ENCODE results near the gene CCNL1.
"Not testable (repeated sequence)": the region's sequence is repeated elsewhere in the genome, so short reads cannot be mapped to it uniquely, and the experiment has no call there.

CCNL1 gene

DNA sequence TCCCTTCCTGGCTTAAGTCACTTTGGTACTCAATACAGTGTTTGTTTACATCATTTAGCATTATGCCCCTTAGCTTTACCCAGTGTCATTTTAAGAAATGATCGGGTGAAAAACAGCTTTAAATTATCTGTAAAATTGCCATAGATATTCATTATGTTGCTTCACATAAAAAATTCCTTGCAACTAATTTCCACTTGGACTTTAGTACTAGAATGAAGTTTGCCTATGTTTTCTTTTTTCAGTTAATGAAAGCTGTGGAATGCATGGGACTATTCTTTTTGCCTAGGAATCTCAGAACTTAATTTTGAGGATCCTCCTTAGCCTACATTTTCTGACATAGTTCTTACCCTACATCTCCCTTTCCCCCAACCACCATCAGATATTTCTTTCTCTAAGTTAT lies 38.4 kb downstream of the CCNL1 start:
- DNase-seq = no peak

DNA sequence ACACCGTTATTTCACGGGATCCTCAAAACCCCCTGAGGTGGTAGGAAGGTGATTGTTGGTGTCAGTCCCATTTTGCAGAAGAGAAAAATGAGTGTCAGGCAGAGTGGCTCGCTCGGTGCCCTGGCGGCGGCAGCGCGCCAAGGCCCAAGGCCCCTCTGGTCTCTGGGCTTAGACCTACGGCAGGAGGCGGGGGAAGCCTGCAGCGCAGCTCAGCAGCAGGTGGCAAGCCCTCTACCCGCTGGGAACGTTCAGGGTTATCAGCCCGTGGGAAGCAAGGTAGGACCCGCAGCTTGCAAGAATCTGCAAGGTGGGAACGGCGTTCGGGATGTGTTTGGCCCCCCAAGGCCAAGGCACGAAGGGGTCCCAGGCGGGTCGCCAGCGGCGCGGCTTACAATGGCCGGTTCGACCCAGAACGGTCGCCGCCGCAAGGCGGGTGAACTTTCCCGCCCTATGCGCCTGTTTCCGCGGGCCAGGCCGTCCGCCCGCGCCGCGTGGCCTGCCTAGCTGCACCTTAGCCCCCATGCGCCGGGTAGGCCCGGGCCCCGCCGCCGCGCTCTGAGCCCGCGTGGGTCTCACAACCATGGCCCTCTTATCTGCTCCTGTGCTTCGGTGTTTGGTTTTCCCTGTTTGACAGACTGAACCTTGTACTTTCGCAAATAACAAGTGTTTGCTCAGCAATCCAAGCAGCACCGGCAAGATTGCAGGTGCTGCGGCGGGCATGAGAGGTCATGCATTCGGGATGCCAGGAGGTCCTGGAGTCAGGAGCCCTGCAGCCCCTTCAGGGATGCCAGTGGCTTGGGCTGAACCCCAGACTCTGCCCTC lies 39.7 kb downstream of the CCNL1 start:
- DNase-seq = no peak

DNA sequence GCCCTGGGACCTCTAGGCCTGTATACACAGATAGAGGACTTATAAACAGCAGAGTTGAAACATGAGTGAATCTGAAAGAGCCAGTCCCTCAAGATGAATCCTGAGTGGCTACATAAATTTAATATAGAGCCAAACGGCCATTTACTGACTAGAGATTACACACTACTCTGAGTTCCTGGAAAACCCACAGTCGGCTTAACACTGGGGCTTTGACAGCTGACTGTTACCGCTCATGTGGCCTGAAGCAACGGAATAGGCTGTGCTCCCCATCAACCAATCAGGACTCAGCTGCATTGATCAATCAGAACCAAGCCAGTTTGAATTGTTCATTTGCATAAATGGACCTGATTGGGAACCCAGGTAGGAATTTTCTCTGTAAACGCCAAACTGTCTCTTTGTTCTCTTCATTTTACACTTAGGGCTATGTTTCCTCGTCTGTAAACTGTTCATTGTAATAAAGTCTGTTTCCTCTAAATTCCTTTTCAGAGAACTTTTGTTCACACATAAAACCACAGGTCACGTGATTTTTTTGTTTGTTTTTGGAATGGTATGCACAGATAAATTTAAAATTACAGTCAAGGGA lies 40.5 kb downstream of the CCNL1 start:
- DNase-seq = peak in 1 of 2 experiments; percentile 32

DNA sequence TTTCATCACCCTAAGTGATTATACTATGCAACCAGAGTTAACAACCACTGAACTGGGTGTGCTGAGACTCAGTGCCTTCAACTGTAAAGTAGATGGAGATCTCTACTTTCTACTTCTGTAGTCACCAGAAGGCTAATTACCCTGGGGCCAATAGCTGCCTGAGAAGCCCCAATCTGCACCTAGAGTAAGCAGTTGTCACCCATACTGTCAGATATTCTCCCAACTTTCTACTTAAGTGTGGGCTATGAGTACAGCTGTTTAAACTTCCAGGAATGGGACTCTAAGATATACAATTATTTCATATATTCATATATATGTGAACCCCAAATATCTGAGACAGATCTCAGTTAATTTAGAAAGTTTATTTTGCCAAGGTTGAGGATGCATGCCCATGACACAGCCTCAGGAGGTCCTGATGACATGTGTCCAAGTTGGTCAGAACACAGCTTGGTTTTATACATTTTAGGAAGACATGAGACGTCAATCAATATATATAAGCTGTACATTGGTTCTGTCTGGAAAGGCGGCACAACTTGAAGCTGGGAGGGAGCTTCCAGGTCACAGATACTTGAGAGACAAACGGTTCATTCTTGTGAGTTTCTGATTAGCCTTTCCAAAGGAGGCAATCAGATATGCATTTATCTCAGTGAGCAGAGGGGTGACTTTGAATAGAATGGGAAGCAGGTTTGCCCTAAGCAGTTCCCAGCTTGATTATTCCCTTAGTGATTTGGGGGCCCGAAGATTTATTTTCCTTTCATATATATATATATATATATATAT lies 41.9 kb downstream of the CCNL1 start:
- no peak for DNase-seq

DNA sequence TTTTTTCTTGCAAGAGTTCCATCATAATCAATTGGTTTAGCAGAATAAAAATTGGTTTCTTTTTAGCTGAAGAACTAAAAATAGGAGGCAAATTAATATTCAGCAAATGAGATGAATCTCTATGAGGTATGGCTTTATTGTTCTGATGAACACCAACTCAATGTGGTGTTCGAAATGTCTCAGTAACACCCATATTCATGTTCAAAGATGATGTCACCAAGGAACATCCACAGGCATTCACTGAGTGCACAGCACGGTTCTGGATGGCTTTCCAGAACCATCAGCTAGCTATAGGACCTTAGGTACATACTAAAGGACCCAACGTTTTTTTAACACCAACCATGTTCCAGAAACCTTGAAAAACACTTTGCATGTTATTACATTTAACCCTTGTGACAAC lies 42.7 kb downstream of the CCNL1 start:
- no peak for DNase-seq

DNA sequence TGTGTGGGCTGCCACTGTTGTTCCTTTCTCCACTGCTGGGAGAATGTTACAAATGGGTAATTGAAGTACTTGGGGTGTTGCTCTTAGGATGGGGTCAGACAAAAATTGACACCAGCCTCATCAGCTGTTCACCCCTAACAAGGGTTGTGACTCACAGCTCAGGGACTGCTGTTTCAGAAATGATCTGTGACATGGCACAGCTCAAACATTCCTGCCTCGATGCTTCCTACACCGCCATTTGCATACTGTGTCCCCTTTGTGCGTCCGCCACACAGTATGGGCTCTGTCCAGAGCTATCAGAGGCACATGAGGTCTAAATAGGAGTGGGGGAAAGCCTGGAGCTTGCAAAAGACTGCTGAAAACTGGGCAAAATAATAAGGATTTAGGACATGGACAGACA lies 43.9 kb downstream of the CCNL1 start:
- no peak for DNase-seq

DNA sequence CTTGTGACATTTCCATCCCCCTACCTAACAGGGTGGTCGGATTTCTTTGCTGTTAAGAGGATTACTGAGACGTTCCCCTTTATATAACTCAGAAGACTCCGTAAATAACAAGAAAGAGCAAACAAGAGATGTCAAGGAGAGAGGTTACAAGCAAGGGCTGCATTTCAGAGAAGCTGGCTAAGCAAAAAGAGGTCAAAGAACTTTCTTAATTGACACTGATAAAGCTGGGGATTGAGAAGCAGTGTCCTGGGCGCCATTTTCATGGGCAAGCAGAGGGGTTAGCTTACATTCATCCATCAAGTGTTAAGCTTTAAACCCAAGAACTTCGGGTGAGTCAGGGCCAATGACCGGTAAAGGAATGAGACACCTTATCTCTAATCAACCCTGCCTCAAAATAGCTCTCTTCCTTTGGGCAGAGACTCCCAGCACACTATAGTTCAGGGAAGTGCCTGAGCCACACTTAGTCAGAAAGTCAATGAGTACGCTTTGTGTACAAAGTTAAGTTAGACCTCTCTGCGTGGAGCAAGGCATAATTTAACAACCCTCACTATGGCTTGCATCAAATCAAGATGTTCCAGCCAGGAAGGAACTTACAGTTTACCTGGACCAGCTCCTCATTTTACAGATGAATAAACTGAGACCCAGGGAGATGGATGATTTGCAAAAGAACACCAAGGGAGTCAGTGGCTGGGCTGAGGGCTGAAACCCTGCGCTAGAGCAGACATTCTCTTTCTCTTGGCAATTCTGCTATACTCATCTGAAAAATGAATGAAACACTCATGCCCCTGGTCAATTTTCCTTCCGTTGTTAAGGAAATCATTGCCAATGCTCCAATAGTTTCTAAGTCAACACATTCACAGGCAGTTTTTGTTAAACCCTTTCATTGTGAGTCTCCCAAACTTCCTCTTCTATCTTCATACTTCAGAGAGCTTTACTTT lies 44.6 kb downstream of the CCNL1 start:
- no peak for DNase-seq

DNA sequence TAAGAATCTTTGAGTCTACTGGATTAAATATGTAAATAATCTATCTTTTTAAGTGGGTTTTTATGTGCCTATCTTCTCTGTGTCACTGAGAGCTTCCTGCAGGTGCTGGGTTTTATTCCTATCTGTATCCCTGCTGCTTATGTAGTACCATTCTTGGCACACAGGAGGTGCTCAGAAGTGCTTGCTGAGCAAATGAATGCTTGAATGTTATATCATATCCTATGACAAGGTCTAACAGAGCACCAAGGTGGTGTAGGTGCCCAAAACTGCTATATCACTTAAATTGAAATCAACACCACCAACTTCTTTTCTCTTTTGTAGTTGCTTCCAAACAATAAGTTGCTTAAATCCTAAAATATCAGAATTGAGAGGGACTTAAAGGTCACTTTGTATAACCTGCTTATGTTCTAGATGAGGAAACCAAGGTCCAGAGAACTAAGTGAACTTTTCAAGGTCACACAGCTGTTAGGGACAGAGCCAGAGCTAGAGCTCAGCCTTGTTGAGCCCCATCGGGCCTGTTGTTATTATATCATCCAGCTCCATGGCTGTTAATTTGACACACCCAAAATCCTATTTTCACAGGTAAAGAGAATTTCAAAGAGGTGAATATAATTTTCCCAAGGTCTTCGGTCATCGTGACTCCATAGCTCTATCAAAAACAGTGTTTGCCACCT lies 46.0 kb downstream of the CCNL1 start:
- no peak for DNase-seq

DNA sequence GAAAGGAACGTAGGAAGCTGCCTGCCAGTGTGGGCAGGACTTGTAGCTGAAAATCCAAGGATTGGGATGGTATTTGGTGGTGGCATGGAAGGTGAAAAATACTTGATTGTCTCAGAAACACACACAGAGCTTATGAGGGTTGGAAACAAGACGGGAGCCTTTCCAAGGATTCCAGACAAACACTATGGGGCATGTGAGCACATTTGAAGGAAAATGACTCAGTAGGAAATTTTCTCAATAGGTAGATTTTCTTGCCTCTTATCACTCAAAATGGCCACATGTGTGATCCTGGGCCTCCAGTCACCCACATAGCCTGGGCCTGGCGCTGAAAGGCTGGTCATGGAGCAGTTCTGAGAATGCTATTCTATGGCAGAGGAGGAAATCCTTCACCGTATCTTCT lies 47.4 kb downstream of the CCNL1 start:
- no peak for DNase-seq

DNA sequence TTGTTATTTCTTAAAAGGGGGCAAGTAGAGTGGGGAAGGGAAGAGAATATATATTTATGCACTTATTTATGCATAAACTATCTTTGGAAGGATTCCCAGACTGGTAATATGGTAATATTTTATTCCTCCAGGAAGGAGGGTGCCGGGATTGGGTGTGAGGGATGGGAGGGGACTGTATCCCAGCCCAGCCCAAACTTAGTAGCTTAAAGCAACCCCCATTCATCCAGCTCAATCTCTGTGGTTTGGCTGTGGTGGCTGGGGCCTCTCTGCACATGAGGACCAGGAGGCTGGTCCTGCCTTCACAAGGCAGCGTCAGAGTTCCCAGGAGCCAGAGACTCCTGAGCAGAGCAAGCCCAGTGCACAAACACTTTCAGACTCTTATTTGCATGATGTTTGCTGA lies 48.4 kb downstream of the CCNL1 start:
- no peak for DNase-seq

DNA sequence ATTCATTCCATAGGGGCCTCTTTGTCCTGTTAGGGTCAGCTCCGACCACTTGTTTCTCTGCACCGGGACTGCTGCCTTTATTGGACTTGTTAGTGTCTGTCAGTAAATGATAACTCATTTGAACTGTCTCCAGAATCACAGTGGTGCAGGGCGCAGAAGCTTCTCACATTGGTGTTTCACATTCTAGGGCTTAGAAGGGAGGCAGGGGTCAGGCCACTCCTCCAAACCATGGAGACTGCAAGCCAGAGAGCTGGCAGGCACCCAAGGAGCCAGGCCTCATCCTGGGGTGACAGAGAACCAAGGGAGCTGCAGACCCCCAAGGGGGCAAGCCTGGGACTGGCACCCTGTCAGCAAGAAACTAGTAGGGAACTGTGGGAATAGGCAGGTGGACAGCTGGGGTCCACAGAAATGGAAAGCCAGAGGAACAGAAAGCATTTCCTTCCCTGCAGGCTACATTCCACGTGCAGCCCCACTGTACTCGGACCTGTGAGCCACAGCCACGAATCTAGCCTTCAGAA lies 49.1 kb downstream of the CCNL1 start:
- no peak for DNase-seq

DNA sequence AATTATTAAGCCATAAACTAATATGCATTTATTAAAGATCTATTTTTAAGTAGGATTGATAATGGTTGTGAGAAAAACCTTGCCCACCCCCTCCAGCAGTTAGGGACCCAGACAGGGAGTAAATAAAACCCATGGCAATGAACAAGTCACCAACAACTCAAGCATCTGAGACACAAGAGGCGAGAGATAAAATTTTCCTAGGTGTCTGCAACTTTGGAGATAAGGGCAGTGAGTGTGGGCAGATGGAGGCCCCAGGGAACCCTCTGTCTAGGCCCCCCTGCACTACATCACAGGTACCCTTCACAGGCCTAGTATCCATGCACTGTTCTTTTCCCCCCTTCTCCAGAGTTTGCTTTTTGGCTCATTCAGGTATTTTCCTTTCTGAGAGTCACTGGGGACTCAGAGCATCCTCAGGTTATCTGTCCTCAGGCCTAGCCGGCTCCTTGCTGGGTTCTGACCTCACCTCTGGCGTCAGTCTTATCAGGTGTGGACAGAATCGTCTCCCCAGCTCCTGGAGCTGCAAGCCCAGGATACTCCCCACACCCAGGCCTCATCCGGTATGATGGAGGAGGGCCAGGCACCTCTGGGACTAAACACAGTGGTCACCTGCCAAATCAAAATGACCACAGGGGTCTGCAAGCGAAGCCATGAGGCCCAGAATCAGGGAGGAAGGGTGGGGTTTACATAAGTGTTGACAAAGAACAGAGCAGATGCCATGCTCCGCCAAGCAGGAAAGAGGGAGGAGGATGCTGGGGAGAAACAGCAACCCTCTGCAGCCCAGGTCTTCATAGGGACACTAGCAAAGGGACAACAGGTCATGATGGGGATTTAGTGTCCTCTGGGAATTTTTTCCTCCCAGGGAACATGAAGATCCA lies 50.4 kb downstream of the CCNL1 start:
- no peak for DNase-seq

DNA sequence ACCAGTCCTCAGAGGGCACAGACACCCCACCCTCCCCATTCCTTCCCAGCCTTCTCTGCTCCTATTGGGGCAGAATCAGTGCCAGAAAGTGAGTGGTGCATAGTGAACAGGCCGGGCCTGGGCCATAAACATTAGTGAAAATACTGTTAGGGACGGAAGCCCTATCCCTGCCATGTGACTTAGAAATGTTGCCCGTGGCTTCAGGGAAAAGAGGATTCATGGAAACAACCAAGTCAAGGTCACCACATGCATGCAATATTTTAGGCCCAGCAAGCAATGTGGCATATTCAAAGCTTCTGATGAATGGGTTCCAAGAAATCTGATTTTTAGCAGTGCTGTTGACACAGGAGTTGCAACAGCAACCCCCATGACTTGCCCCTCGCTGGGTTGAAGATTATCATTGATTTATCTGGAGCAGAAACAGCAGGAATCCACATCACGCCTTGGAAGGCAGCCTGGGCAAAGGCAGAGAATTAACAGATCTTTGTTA lies 52.3 kb downstream of the CCNL1 start:
- no peak for DNase-seq

DNA sequence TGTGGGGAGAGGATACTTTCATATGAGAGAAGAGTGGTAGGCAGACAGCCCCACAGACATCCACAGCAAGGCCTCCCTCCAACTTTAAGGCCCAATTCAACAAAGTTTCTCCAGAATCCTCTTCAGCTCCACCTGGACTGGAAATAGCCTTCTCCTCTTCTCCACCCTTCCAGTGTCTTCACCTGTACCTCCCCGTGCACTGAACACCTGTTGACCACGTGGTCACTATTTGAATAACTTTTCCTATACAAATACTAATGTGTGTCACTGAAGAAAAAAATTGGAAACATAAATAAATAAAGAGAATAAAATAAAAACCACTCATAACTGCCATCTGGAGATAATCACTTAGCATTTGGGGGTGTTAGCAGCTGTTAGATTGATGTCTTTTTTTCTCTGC lies 52.9 kb downstream of the CCNL1 start:
- DNase-seq = no peak

DNA sequence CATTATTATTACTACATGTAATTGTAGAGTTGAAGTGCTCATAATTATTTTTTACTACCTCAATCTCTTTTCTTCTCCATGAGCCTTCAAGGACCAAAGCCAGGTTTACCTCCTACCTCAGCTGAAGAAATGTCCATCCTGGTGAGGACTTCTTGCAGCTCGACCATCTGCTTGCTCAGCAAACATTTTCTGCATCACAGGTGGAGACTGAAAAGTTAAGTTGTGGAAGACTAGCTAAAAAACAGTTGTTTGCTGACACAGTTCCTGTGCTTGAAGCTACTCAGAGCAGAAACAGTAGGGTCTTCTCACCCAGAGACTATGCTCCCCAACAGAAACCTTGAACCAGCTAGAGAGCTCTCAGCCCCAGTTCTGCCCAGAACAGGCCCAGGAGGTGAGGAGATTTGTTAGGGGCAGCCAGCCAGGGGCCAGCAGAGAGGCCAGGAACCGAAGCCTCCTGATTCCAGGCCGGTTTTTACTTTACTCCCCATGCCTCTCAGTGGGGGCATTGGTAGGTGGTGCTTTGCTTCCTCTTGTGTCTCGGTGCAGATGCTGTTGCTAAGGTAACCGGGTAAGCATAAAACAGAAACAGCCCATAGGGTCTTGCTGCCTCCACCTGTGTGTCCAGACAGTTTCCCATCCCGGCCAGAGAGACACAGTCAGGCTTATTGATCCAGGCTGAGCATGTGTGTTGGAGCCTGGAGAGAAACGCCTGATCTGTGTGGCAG lies 54.9 kb downstream of the CCNL1 start:
- DNase-seq = no peak

DNA sequence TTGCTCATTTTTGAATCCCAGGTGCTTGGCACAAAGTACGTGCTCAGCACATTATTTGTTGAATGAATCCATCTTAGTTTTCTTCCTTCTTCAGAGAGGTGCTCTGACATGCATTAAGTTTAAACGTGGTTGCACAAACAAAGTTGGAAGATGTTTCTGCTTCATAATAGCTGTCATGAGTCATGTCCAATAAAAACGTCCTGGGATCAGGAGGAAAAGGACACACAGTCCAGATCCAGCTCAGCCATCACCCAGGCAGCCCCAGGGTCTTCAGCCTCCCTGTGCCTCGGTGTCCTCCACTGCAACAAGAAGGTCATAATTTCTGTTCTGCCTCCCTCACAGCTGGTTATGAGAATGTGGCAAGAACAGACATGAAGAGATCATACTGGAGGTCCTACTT lies 55.4 kb downstream of the CCNL1 start:
- DNase-seq = no peak

DNA sequence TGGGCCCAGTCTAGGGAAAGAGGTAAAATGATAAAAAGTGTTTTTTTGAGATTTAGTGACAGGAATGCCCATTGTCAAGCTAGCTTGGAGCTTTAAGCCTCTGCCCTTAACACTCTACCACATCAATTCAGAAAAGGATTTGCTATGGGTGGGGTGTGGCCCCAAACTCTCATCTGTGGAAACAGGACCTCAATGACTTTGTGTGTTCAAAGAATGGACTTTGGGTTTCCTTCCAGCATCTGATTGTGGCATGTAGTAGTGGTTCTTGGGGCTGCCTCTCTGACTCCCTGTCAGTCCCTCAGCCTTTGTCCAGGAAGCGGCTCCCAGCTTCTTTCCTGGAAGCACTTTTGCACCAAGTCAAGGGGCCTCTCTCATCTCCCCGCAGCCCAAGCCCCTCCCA lies 56.1 kb downstream of the CCNL1 start:
- DNase-seq = no peak

DNA sequence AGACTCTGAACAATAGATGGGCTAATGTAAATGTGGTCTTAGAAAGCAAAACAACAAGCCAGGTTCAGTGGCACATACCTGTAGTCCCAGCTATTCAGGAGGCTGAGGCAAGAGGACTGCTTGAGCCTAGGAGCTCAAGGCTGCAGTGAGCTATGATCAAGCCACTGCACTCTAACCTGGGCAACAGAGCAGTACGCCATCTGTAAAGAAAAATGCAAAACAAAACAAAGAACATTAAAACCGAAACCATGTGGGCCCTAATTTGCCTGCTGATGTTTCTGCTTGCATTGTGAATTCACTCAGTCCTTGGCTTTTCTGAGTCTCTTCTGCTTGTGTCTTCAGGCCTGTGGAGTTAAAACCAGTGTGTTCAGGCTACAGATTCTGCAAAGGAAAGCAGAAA lies 56.7 kb downstream of the CCNL1 start:
- DNase-seq = no peak

DNA sequence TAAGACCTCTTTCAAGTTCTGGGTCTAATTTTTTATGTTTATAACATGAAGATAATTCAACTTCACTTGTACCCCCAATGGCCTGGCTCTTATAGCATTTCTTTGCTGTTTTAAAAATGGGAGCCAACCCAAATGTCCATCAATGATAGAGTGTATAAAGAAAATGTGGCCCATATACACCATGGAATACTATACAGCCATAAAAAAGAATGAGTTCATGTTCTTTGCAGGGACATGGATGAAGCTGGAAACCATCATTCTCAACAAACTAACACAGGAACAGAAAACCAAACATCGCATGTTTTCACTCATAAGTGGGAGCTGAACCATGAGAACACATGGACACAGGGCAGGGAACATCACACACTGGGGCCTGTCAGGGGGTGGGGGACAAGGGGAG lies 57.4 kb downstream of the CCNL1 start:
- not testable (repeated sequence) for DNase-seq

DNA sequence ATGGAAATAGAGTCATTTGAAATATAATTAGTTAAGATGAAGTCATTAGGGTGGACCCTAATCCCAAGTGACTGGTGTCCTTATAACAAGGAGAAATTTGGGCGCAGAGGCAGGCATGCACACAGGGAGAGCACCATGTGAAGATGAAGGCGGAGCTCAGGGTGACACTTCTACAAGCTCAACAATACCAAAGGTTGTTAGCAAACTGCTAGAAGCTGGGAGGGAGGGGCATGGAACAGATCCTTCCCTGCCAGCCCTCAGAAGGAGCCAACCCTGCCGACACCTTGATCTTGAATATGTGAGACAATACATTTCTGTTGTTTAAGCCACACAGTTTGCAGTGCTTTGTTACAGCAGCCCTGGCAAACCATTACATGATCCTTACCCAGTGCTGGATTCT lies 57.8 kb downstream of the CCNL1 start:
- DNase-seq = no peak
